Effector memory CD8-positive, alpha-beta T cell (primary cell): ENCODE measurements around the gene ITPKB.

Experiments
- ATAC-seq: fragments of 150-1000 bp; cut with Tn5 transposase; replicated peaks from 2 replicates; pipeline ENCODE4 v1.10.0; 2021; ENCODE audit warnings: mild to moderate bottlenecking, moderate library complexity
- DNase-seq, 3 experiments: peaks; one replicate each; pipeline ENCODE4 v3.0.0; 2021
- H3K27ac Mint-ChIP-seq, 2 donors: one replicate each; pipeline ENCODE4 v1.8.0; 2022; ENCODE audit warnings: mild to moderate bottlenecking in 2 of 2, mixed read lengths in 2 of 2, moderate library complexity in 2 of 2
- H3K27me3 Mint-ChIP-seq, 2 donors: one replicate each; pipeline ENCODE4 v1.8.0; 2022; ENCODE audit warnings: mixed read lengths in 2 of 2
- H3K36me3 Mint-ChIP-seq: one replicate; pipeline ENCODE4 v1.8.0; 2022; ENCODE audit warnings: mild to moderate bottlenecking, moderate library complexity, mixed read lengths; ENCODE audit not compliant: insufficient read depth
- H3K4me1 Mint-ChIP-seq, 2 donors: one replicate each; pipeline ENCODE4 v1.8.0; 2022; ENCODE audit warnings: low read depth in 2 of 2, mixed read lengths in 2 of 2
- H3K4me3 Mint-ChIP-seq, 2 donors: one replicate each; pipeline ENCODE4 v1.8.0; 2022; ENCODE audit warnings: mild to moderate bottlenecking in 2 of 2, mixed read lengths in 2 of 2, moderate library complexity in 2 of 2
- H3K9me3 Mint-ChIP-seq, 2 donors: one replicate each; pipeline ENCODE4 v1.8.0; 2022; ENCODE audit warnings: mixed read lengths in 2 of 2

ITPKB gene

DNA sequence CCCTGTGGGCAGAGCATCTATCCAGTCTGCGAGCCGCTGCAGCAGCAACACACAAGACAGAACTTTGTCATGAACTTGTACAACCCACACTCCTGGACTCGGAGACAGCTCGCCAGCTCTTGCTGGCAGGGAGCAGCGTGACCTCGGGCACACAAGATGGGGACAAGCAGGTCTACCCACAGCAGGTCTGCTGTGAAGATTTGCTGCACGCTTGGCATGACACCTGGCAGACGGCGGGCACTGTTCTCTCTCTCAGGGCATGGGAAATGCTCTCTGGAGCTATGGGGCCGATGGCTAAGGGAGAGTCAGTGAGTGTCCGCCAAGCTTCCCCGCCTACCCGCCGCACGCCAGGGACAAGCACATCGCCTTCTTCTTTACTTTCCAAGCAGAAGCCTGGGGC lies 100.5 kb downstream of the ITPKB start:
- DNase-seq: no peak
- ATAC-seq: no peak
- Mint-ChIP-seq H3K36me3 (peaks cover 59% of the 10 kb centered on the region), H3K27ac (peak overlapping the region; percentile 68 to 74), H3K9me3 (no peaks in the 10 kb centered on the region), H3K27me3 (no peaks in the 10 kb centered on the region), H3K4me3 (no peak overlapping the region), H3K4me1 (peaks cover 23 to 29% of the 10 kb centered on the region in 2 donors)

DNA sequence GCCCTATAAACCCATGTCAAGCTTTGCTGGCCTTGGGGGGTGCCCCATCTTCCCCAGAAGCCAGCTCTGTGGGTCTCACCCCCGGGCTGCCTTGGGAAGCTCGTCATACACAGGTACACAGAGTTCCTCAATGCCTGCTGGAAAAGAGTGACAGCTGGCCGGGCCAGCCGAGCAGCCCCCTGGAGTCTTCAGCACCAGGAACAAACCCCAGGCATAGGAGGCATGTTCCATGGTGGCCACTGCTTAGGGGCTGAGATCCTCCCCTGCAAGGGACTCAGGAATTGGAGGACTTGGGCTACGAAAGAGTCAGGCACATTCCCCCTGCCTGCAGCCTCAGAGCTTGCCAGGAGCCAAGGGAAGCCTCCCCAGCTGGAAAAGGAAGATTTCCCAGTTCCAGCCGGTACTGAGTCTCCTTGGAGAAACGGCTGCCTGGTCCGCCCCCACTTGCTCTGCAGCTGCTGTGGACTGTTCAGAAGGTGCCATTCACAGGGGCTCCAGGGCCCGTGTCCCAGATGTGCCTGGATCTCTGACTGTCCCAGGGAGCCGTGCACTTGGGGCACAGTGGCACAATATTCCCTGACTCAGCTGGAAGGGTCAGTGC lies 101.0 kb downstream of the ITPKB start:
- no peaks in the 10 kb centered on the region for H3K27me3 Mint-ChIP-seq
- H3K9me3 Mint-ChIP-seq: no peaks in the 10 kb centered on the region
- peaks cover 60% of the 10 kb centered on the region for H3K36me3 Mint-ChIP-seq
- H3K27ac Mint-ChIP-seq: peak overlapping the region; percentile 68 to 74
- no peak overlapping the region for H3K4me3 Mint-ChIP-seq
- H3K4me1 Mint-ChIP-seq: peaks cover 18 to 23% of the 10 kb centered on the region in 2 donors
- ATAC-seq (no peak), DNase-seq (no peak)

DNA sequence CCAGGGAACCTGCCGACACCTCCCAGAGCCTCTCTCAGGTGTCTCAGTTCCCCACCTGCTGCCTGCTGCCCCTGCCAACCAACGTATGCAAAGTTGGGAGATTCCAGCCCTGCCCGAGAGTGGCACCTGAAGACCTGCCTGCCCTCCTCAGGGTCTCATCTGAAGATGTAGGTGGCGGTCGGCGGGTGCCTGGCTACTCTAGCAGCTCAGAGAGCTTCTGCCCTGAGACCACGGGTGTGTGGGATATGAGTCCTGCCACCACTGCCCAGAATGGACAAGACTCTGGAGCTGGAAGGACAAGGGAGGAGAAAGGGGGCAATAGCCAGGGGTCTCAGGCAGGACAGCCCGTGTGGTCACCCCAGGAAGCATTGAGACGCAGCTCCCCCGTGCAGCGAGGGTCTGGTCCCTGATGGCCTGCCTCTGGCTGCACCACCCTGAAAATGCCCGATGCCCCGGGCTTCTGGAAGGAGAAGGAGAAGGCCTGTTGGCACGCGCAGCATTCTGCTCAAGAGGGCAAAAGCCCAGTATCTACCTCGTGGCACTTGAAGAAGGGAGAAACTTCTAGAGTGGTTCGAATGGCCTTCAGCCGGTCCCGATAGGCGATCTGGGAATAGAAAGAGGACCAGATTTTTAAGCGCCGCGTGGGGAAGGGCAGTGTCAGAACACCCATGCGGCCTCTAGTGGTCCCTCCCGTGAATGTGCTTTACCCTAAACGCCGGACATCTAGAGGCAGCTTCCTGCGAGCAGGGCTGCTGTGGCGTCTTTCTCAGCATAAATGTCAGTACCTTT lies 101.7 kb downstream of the ITPKB start:
- ATAC-seq (no peak), DNase-seq (no peak)
- H3K4me3 Mint-ChIP-seq: no peak overlapping the region
- H3K27ac Mint-ChIP-seq: no peak overlapping the region
- no peaks in the 10 kb centered on the region for H3K27me3 Mint-ChIP-seq
- peaks cover 16 to 23% of the 10 kb centered on the region in 2 donors for H3K4me1 Mint-ChIP-seq
- H3K36me3 Mint-ChIP-seq: peaks cover 61% of the 10 kb centered on the region
- H3K9me3 Mint-ChIP-seq: no peaks in the 10 kb centered on the region

DNA sequence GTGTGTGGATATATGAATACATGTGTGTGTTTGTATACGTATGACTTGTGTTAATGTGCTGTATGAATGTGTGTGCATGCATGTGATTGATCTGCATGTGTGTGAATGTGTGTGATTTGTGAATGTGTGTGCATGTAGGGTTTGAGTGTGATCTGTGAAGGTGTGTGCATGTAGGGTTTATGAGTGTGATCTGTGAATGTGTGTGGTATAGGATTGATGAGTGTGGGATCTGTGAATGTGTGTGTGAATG lies 102.3 kb downstream of the ITPKB start:
- no peaks in the 10 kb centered on the region for H3K27me3 Mint-ChIP-seq
- ATAC-seq: no peak
- peaks cover 60% of the 10 kb centered on the region for H3K36me3 Mint-ChIP-seq
- no peaks in the 10 kb centered on the region for H3K9me3 Mint-ChIP-seq
- H3K27ac Mint-ChIP-seq: no peak overlapping the region
- DNase-seq: no peak
- peaks cover 16 to 22% of the 10 kb centered on the region in 2 donors for H3K4me1 Mint-ChIP-seq
- no peak overlapping the region for H3K4me3 Mint-ChIP-seq

DNA sequence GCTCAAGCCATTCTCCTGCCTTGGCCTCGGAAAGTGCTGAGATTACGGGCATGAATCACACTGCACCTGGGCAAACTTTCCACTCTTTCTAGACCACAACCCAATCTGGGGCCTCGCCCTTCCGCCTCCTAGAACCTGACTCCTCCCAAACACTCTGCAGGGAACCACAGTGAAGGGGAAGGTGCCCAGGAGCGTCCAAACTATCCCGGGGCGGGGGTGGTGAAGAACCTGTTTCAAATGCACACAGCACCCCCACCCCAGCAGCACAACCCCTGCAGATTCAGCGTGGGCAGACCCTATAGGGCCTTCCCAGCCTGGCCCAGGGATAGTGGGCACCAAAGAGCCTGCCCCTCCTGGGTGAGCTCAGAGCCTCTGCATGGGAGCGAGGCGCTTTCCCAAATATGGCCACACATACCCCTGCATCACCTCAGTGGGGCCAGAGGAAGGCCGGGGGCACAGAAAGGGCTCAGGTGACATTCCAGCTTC lies 103.6 kb downstream of the ITPKB start:
- Mint-ChIP-seq H3K27ac (peak overlapping the region; percentile 74 to 85), H3K9me3 (no peaks in the 10 kb centered on the region), H3K36me3 (peaks cover 56% of the 10 kb centered on the region), H3K4me3 (peak overlapping the region; percentile 34 to 72), H3K4me1 (peaks cover 19 to 22% of the 10 kb centered on the region in 2 donors), H3K27me3 (no peaks in the 10 kb centered on the region)
- peak; percentile 23 for ATAC-seq
- DNase-seq: no peak

DNA sequence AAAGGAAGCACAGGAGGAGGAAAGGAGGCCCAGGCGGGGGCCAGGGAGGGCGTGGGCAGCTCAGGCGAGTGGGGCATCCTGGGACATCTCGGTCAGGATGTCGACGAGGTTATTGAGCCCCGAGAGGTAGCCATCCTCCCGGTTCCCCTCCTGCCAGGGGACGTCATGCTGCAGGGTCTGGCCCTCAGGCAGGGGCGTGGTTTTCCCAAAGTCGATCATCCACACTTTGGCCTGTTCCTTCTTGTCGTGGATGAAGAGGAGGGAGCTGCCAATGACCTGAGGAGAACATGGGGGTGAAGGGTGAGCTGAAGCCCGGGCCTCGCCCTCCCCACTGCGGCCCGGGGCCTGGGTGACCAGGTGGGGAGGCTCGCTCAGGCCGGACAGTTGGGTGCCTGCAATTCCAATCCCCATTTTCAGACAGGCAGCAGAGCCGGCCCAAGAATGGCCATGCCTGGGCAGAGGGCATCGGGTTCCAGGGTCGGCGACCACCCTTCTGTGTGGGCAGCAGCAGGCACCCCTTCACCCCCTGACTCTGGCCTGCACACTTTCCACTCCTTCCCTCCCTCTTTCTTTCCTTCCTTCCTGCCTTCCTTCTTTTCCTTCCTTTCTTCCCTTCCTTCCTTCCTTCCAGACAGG lies 104.4 kb downstream of the ITPKB start:
- Mint-ChIP-seq H3K4me3 (peak overlapping the region; percentile 34 to 72), H3K9me3 (no peaks in the 10 kb centered on the region), H3K27me3 (no peaks in the 10 kb centered on the region), H3K27ac (peak overlapping the region; percentile 78 to 85), H3K36me3 (peaks cover 60% of the 10 kb centered on the region), H3K4me1 (peaks cover 22 to 26% of the 10 kb centered on the region in 2 donors)
- ATAC-seq: no peak
- DNase-seq: no peak

DNA sequence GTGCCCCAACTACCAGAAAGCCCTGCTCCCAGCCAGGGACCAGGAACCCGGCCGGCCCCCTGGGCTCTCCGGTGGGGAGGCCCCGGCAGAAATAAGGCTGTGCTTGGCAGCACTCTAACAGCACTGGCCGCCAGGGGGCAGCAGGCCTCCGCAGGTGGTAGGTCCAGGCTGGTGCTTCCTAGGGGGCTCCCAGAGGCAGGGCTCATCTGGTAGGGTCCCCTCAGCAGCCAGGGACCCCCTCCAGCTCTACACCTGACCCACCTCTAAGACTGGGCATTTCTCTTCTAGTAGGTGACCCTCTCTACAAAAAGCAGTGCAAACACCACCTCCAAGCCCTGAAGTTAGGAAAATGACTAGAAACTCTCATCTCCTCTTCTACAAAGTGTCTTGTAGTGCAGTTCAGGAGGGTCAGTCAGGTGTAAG lies 104.9 kb downstream of the ITPKB start:
- Mint-ChIP-seq H3K36me3 (peaks cover 55% of the 10 kb centered on the region), H3K9me3 (no peaks in the 10 kb centered on the region), H3K4me1 (peaks cover 22 to 26% of the 10 kb centered on the region in 2 donors), H3K4me3 (peak overlapping the region in 1 of 2 donors; percentile 19), H3K27me3 (no peaks in the 10 kb centered on the region), H3K27ac (peak overlapping the region; percentile 78 to 85)
- ATAC-seq (peak; percentile 93), DNase-seq (peak; percentile 80 to 82 (median 81))

DNA sequence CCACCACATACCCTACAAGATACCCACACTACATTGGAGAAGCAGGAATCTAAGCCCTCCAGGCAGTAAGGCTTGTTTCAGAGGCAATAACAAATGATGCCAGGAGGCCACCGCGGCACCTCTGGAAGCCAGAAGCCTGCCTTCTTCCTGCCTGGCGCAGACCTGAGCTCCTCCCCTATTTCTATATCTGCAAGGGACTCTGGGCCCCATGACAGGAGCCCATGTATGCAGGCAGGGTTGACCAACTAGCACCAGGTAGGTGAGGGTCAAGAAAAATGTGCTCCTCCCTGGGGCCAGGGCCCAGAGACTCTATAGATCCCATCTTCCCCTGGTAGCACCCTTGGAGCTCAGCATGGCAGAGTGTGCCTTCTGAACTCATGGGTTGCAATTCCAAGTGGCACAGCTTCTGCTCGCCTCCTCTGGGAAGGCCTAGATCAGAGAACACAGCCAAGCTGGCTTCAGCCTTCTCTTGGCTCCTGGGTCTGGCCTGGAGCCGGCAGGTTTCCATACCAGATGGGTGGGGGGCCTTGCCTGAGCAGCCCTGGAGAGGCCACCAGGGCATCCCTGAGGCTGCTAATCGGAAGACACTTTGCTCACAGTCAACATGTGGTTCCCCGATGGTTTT lies 105.4 kb downstream of the ITPKB start:
- DNase-seq: no peak
- peaks cover 49% of the 10 kb centered on the region for H3K36me3 Mint-ChIP-seq
- H3K4me3 Mint-ChIP-seq: peak overlapping the region in 1 of 2 donors; percentile 2

DNA sequence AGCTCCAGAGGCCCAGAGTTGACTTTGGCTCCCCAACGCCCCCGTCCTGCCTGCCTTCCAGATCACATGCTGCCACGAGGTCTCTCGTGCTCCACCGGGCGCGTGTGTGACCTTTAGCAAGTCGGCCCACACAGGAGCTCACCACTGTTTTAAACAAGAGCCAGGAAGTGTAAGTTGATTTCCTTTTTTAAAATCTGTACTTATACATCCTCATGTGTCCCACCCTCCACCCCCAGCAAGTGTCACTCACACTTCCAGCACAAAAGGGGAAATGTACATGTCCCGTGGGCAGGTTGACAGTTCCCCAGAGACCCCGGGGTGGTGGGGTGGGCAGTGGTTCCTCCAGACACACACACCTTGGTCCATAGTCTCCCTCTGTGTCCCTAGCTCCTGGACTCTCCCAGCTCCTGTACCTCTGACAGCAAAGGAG lies 106.1 kb downstream of the ITPKB start:
- ATAC-seq (no peak), DNase-seq (no peak)
- Mint-ChIP-seq H3K4me3 (peak overlapping the region in 1 of 2 donors; percentile 2), H3K4me1 (peaks cover 22 to 26% of the 10 kb centered on the region in 2 donors), H3K27me3 (no peaks in the 10 kb centered on the region), H3K9me3 (no peaks in the 10 kb centered on the region), H3K36me3 (peaks cover 42% of the 10 kb centered on the region), H3K27ac (peak overlapping the region; percentile 78 to 85)

More for the DNA sequence above, 105.4 kb downstream of the ITPKB start:
- no peak for ATAC-seq
- peaks cover 22 to 26% of the 10 kb centered on the region in 2 donors for H3K4me1 Mint-ChIP-seq
- no peaks in the 10 kb centered on the region for H3K9me3 Mint-ChIP-seq
- no peaks in the 10 kb centered on the region for H3K27me3 Mint-ChIP-seq
- H3K27ac Mint-ChIP-seq: peak overlapping the region; percentile 78 to 85

DNA sequence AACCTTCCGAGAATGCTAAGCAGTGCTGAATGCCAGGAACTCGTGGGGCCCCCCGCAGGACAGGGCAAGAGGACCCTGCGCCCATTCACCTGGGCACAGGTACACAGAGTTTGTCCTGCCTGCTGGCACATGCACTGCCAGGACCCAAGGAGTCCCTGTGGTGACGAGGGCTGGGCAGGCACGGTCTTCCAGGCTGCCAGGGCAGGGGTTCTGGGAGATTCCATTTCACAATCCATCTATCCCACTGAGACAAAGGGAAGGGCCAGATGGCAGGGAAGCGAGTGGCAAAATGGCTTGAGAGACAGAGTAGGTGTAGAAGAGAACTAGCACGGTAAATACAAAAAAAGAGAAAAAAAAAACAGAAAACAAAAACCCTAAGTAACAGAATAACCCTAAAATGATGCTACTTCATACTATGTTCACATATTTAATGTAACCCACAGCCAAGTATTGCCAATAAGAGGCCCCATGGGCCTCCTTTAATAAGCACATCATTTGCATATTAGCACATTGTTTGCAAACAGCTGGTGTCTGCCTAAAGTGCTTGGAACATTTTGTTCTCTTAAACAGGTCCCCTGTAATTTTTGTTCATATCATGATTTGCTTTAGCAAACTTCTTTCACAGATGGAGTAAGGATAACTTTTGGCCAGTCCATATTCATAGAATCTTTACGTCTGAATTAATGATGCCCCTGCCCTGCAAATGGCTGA lies 106.8 kb downstream of the ITPKB start:
- DNase-seq (no peak), ATAC-seq (no peak)
- H3K27me3 Mint-ChIP-seq: no peaks in the 10 kb centered on the region
- H3K4me3 Mint-ChIP-seq: no peak overlapping the region
- H3K27ac Mint-ChIP-seq: peak overlapping the region in 1 of 2 donors; percentile 78
- peaks cover 22 to 31% of the 10 kb centered on the region in 2 donors for H3K4me1 Mint-ChIP-seq
- H3K36me3 Mint-ChIP-seq: peaks cover 37% of the 10 kb centered on the region
- H3K9me3 Mint-ChIP-seq: no peaks in the 10 kb centered on the region

DNA sequence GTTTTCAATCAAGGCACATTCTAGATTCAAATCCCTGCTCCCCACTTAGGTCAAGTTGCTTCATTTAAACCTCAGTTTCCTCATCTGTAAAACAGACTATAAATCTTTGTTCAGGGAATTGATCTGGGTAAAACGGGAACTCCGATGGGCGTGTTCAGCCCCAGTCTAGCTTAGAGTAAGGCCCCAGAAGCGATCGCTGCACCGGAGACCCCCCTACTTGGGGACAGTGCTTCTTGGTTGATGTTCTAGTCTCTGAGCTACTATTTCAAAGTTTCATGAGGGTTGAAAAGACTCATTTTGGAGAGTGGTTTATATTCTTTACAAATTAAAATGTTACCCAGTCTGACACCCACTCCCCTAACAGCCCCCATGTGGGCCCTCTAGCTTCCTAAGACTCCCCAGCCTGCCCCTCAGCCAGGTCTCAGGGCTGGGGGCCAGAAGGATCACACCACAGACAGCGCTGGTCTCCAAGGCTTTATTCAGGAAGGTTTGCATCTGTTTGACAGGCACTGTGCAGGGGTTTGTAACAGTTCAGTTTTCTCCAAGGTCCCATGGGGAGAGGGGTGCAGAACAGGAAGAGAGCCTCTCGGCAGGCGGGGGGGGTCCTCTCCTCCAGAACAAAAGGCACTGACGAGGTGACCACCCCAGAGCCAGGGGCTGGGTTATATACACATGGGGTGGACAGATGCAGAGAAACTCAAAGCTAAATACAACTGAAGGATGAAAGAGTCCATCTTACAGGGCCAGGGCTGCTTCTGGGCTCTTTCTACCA lies 107.7 kb downstream of the ITPKB start:
- no peaks in the 10 kb centered on the region for H3K27me3 Mint-ChIP-seq
- peak overlapping the region in 1 of 2 donors; percentile 72 for H3K27ac Mint-ChIP-seq
- peaks cover 33% of the 10 kb centered on the region for H3K36me3 Mint-ChIP-seq
- H3K4me3 Mint-ChIP-seq: no peak overlapping the region
- ATAC-seq (no peak), DNase-seq (no peak)
- no peaks in the 10 kb centered on the region for H3K9me3 Mint-ChIP-seq
- peaks cover 24 to 33% of the 10 kb centered on the region in 2 donors for H3K4me1 Mint-ChIP-seq

DNA sequence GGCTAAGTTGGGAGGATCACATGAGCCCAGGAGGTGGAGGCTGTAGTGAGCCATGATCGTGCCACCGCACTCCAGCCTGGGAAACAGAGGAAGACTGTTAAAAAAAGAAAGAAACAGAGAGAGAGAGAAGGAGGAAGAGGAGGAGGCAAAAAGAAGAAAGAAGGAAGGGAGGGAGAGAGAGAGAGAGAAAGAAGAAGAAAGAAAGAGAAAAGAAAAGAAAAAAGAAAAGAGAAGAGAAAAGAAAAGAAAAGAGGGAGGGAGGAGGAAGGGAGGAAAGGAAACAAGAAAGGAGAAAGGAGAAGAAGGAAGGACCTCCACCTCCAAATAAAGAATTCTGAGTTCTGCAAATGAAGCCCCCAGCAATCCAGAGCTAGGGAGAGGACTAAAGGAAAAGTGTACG lies 108.5 kb downstream of the ITPKB start:
- Mint-ChIP-seq H3K4me1 (peaks cover 22 to 38% of the 10 kb centered on the region in 2 donors), H3K27ac (peak overlapping the region in 1 of 2 donors; percentile 56), H3K9me3 (no peaks in the 10 kb centered on the region)

More for the DNA sequence above, 108.5 kb downstream of the ITPKB start:
- Mint-ChIP-seq H3K27me3 (peaks cover 0 to 8% of the 10 kb centered on the region in 2 donors), H3K4me3 (no peak overlapping the region), H3K36me3 (peaks cover 33% of the 10 kb centered on the region)
- no peak for DNase-seq
- no peak for ATAC-seq
